H9 (cell line): ENCODE data around the gene TMEM184A. TPM values are rescaled to one million over a fixed set of nuclear protein-coding genes. Genes with fewer than 3 reads are reported as not detected.

ENCODE experiments used
- DNase-seq: peaks from one replicate; pipeline ENCODE4 v3.0.0-alpha.2; 2017
- H2AFZ ChIP-seq: one replicate; pipeline ENCODE4 v1.6.1; 2013; ENCODE audit warnings: mild to moderate bottlenecking, low read length, control low read depth, moderate library complexity
- H2AK5ac ChIP-seq: 2 replicates; pipeline ENCODE4 v1.6.1; 2013; ENCODE audit warnings: low read length, control low read depth, mixed read lengths; ENCODE audit not compliant: insufficient read length
- H2BK120ac ChIP-seq: one replicate; pipeline ENCODE4 v1.6.1; 2013; ENCODE audit warnings: low read depth, mild to moderate bottlenecking, low read length, control low read depth, inconsistent platforms; ENCODE audit not compliant: poor library complexity, severe bottlenecking
- H2BK12ac ChIP-seq: 2 replicates; pipeline ENCODE4 v1.6.1; 2013; ENCODE audit warnings: low read length, control low read depth, mixed read lengths, low read depth; ENCODE audit not compliant: insufficient read length
- H2BK15ac ChIP-seq: 2 replicates; pipeline ENCODE4 v1.6.1; 2013; ENCODE audit warnings: low read depth, low read length, control low read depth
- H2BK20ac ChIP-seq: one replicate; pipeline ENCODE4 v1.6.1; 2013; ENCODE audit warnings: low read depth, mild to moderate bottlenecking, low read length, control low read depth, inconsistent platforms; ENCODE audit not compliant: poor library complexity, severe bottlenecking
- H2BK5ac ChIP-seq: 2 replicates; pipeline ENCODE4 v1.6.1; 2013; ENCODE audit warnings: low read length, control low read depth, mixed read lengths; ENCODE audit not compliant: insufficient read length
- H3K14ac ChIP-seq: 2 replicates; pipeline ENCODE4 v1.6.1; 2013; ENCODE audit warnings: low read length, control low read depth; ENCODE audit not compliant: insufficient read depth
- H3K18ac ChIP-seq: 2 replicates; pipeline ENCODE4 v1.6.1; 2013; ENCODE audit warnings: low read depth, mild to moderate bottlenecking, mixed read lengths, low read length, control low read depth; ENCODE audit not compliant: insufficient read length
- H3K23ac ChIP-seq: 2 replicates; pipeline ENCODE4 v1.6.1; 2013; ENCODE audit warnings: low read length, control low read depth, mixed read lengths, low read depth; ENCODE audit not compliant: insufficient read length
- H3K23me2 ChIP-seq: 2 replicates; pipeline ENCODE4 v1.6.1; 2013; ENCODE audit warnings: low read depth, mild to moderate bottlenecking, mixed read lengths, low read length, control low read depth; ENCODE audit not compliant: insufficient read length, poor library complexity, severe bottlenecking
- H3K27ac ChIP-seq: 2 replicates; pipeline ENCODE4 v1.5.1; 2013; ENCODE audit warnings: low read length, control low read depth, mixed read lengths, low read depth; ENCODE audit not compliant: insufficient read length
- H3K27me3 ChIP-seq: 2 replicates; pipeline ENCODE4 v1.6.1; 2013; ENCODE audit warnings: low read length, control low read depth, inconsistent platforms; ENCODE audit not compliant: insufficient read depth
- H3K4ac ChIP-seq: 2 replicates; pipeline ENCODE4 v1.6.1; 2013; ENCODE audit warnings: low read depth, mild to moderate bottlenecking, control low read depth, inconsistent platforms, low read length, moderate library complexity
- H3K4me1 ChIP-seq: 2 replicates; pipeline ENCODE4 v1.6.1; 2013; ENCODE audit warnings: low read length, control low read depth, inconsistent platforms; ENCODE audit not compliant: insufficient read depth
- H3K4me2 ChIP-seq: 2 replicates; pipeline ENCODE4 v1.6.1; 2013; ENCODE audit warnings: low read length, control low read depth, mixed read lengths; ENCODE audit not compliant: insufficient read length, insufficient read depth
- H3K56ac ChIP-seq: 2 replicates; pipeline ENCODE4 v1.6.1; 2013; ENCODE audit warnings: low read depth, mild to moderate bottlenecking, mixed read lengths, low read length, control low read depth; ENCODE audit not compliant: insufficient read length
- H3K79me1 ChIP-seq: 2 replicates; pipeline ENCODE4 v1.6.1; 2013; ENCODE audit warnings: low read depth, mild to moderate bottlenecking, moderate library complexity, low read length, control low read depth, inconsistent platforms; ENCODE audit not compliant: insufficient read depth, poor library complexity, severe bottlenecking
- H3K79me2 ChIP-seq: 2 replicates; pipeline ENCODE4 v1.6.1; 2013; ENCODE audit warnings: low read length, control low read depth, inconsistent platforms; ENCODE audit not compliant: insufficient read depth
- H3K9ac ChIP-seq: 2 replicates; pipeline ENCODE4 v1.6.1; 2013; ENCODE audit warnings: low read length, control low read depth, mixed read lengths; ENCODE audit not compliant: insufficient read length; ENCODE audit errors: extremely low read depth
- H3K9me3 ChIP-seq: one replicate; pipeline ENCODE4 v1.6.1; 2013; ENCODE audit warnings: low read depth, low read length, inconsistent platforms; ENCODE audit not compliant: control insufficient read depth
- H3T11ph ChIP-seq: one replicate; pipeline ENCODE4 v1.6.1; 2013; ENCODE audit warnings: mild to moderate bottlenecking, low read length, control low read depth, inconsistent platforms
- H4K20me1 ChIP-seq: one replicate; pipeline ENCODE4 v1.6.1; 2013; ENCODE audit not compliant: control insufficient read depth, insufficient read length, insufficient read depth
- H4K5ac ChIP-seq: 2 replicates; pipeline ENCODE4 v1.6.1; 2013; ENCODE audit warnings: low read depth, mild to moderate bottlenecking, mixed read lengths, low read length, control low read depth; ENCODE audit not compliant: insufficient read length
- H4K8ac ChIP-seq: replicated peaks from 2 replicates; pipeline ENCODE4 v1.6.1; 2013; ENCODE audit warnings: low read length, control low read depth, mixed read lengths, low read depth; ENCODE audit not compliant: insufficient read length
- H4K91ac ChIP-seq: 2 replicates; pipeline ENCODE4 v1.6.1; 2013; ENCODE audit warnings: low read depth, mild to moderate bottlenecking, moderate library complexity, mixed read lengths, low read length, control low read depth; ENCODE audit not compliant: insufficient read length
- H3K27ac Mint-ChIP-seq, 3 experiments: 2 replicates in 2 of 3; 3 replicates in 1 of 3; pipeline ENCODE4 v1.8.0; 2020 to 2021; ENCODE audit warnings: mixed read lengths in 3 of 3, mild to moderate bottlenecking in 1 of 3, moderate library complexity in 1 of 3
- H3K27me3 Mint-ChIP-seq: 2 replicates; pipeline ENCODE4 v1.8.0; 2021; ENCODE audit warnings: low read depth, mild to moderate bottlenecking, moderate library complexity, mixed read lengths
- H3K36me3 Mint-ChIP-seq, 3 experiments: 2 replicates in 2 of 3; 3 replicates in 1 of 3; pipeline ENCODE4 v1.8.0; 2020 to 2021; ENCODE audit warnings: low read depth in 3 of 3, mixed read lengths in 3 of 3; ENCODE audit not compliant: insufficient read depth in 1 of 3
- H3K4me1 Mint-ChIP-seq, 2 experiments: 2 replicates each; pipeline ENCODE4 v1.8.0; 2020; ENCODE audit warnings: mixed read lengths in 2 of 2
- H3K4me3 Mint-ChIP-seq, 2 experiments: 2 replicates in 1 of 2; 3 replicates in 1 of 2; pipeline ENCODE4 v1.8.0; 2020 to 2021; ENCODE audit warnings: mild to moderate bottlenecking in 2 of 2, mixed read lengths in 2 of 2, moderate library complexity in 1 of 2
- H3K9me3 Mint-ChIP-seq, 2 experiments: 2 replicates in 1 of 2; 3 replicates in 1 of 2; pipeline ENCODE4 v1.8.0; 2020; ENCODE audit warnings: mild to moderate bottlenecking in 2 of 2, mixed read lengths in 2 of 2, moderate library complexity in 1 of 2
- WGBS: extraction: QIAGEN DNeasy Blood & Tissue Kit; methylation state at CpG from one replicate; pipeline ENCODE4 v1.1.7; 2013; ENCODE audit warnings: missing lambda C conversion rate, low lambda C conversion rate, mixed read lengths; ENCODE audit not compliant: insufficient read length; ENCODE audit errors: extremely low coverage; 5-methylcytosine and 5-hydroxymethylcytosine counted together
- total RNA-seq: library from RNA; stranded (reverse); gene quantifications from 2 replicates; pipeline ENCODE4 v1.2.1, GENCODE V29; 2021
- TF ChIP-seq, protein P1 (sequence below): fragments of 200-600 bp; sonication (generic); conservative IDR thresholded peaks from 3 replicates; pipeline ENCODE4 v1.8.0; 2021; ENCODE audit warnings: antibody characterized with exemption, mild to moderate bottlenecking

Gene TMEM184A
- total RNA-seq, 1 experiment from 2014 or later: 1.3 TPM

DNA sequence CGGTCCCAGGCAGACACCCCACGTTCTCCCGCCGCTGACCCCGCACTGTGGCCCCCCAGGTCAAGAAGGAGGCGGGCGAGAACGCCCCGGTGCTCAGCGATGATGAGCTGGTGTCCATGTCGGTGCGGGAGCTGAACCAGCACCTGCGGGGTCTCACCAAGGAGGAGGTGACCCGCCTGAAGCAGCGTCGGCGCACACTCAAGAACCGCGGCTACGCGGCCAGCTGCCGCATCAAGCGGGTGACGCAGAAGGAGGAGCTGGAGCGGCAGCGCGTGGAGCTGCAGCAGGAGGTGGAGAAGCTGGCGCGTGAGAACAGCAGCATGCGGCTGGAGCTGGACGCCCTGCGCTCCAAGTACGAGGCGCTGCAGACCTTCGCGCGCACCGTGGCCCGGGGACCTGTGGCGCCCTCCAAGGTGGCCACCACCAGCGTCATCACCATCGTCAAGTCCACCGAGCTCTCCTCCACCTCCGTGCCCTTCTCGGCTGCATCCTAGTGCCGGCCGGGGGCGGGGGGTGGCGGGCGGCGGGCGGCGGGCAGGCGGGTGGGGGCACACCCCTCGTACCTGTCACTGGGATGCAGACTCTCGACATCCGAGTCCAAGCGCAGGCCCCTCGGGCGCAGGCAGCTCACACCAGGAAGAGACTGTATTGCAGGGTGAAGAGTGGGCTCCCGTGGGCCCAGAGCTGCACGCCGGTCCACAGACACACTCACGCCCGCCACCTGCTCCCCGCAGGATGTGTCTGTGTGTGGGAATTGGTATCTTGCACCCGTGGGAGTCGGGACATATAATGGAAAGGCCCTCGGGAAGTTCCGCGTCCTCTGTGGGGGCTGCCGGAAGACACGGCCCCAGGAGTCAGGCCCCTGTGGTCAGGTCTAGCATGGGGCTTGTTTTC, 15.9 kb downstream of the TMEM184A start:
- Histone ChIP-seq H3K27me3 (no peaks in the 10 kb centered on the region), H2AFZ (no peak overlapping the region), H3K4me1 (no peaks in the 10 kb centered on the region), H4K20me1 (no peaks in the 10 kb centered on the region), H4K91ac (no peak overlapping the region), H4K8ac (no peak overlapping the region), H3K4ac (no peak overlapping the region), H3K23ac (no peak overlapping the region), H3K23me2 (no peaks in the 10 kb centered on the region), H3K9ac (no peak overlapping the region), H3K79me2 (no peaks in the 10 kb centered on the region), H3K14ac (no peak overlapping the region), H2BK15ac (no peak overlapping the region), H3K79me1 (no peaks in the 10 kb centered on the region), H3T11ph (no peak overlapping the region), H2BK5ac (no peak overlapping the region), H4K5ac (no peak overlapping the region), H2AK5ac (no peak overlapping the region), H3K18ac (no peak overlapping the region), H3K56ac (no peak overlapping the region), H2BK20ac (no peak overlapping the region), H3K4me2 (no peak overlapping the region), H3K9me3 (no peaks in the 10 kb centered on the region), H3K27ac (no peak overlapping the region), H2BK120ac (no peak overlapping the region), H2BK12ac (no peak overlapping the region)
- H3K9me3 Mint-ChIP-seq: no peaks in the 10 kb centered on the region
- H3K4me1 Mint-ChIP-seq: peaks cover 9 to 13% of the 10 kb centered on the region in 2 experiments
- no peak overlapping the region for H3K4me3 Mint-ChIP-seq
- TF ChIP-seq, protein P1, sequence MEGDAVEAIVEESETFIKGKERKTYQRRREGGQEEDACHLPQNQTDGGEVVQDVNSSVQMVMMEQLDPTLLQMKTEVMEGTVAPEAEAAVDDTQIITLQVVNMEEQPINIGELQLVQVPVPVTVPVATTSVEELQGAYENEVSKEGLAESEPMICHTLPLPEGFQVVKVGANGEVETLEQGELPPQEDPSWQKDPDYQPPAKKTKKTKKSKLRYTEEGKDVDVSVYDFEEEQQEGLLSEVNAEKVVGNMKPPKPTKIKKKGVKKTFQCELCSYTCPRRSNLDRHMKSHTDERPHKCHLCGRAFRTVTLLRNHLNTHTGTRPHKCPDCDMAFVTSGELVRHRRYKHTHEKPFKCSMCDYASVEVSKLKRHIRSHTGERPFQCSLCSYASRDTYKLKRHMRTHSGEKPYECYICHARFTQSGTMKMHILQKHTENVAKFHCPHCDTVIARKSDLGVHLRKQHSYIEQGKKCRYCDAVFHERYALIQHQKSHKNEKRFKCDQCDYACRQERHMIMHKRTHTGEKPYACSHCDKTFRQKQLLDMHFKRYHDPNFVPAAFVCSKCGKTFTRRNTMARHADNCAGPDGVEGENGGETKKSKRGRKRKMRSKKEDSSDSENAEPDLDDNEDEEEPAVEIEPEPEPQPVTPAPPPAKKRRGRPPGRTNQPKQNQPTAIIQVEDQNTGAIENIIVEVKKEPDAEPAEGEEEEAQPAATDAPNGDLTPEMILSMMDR: no peak
- H3K36me3 Mint-ChIP-seq: peaks cover 3 to 15% (median 6%) of the 10 kb centered on the region in 3 experiments; a peak in 4 of 7 replicates
- no peak overlapping the region; a peak in 1 of 7 replicates for H3K27ac Mint-ChIP-seq
- DNase-seq: peak; percentile 22
- no CpG with 5 or more reads among the region's 73 CpGs for WGBS
- H3K27me3 Mint-ChIP-seq: no peaks in the 10 kb centered on the region
